PC-9 (cell line): ENCODE measurements around the gene NRP1. TPM values are rescaled to one million over a fixed set of nuclear protein-coding genes. Genes with fewer than 3 reads are reported as not detected.

Source experiments
- BruUV-seq: library from RNA; stranded (reverse); fragments of 400-500 nt; replicated peaks from 2 replicates; lab custom pipeline; 2021; lab: Mats Ljungman, UMichigan
- CTCF ChIA-PET: fragments of 300-600 bp; sonication (Branson Sonifier 250); formaldehyde crosslinking; loops from one replicate; lab custom pipeline; 2022; ENCODE audit warnings: antibody characterized with exemption; lab: Charles Lee
- POLR2A ChIA-PET: fragments of 300-600 bp; sonication (Branson Sonifier 250); formaldehyde crosslinking; loops from one replicate; lab custom pipeline; 2022; ENCODE audit warnings: antibody characterized with exemption; ENCODE audit not compliant: unreplicated experiment; lab: Charles Lee
- DNase-seq, 2 experiments: peaks; one replicate each; pipeline versions ENCODE4 v3.0.0 to v3.0.0-alpha.2; 2015 to 2022; ENCODE audit warnings: mixed read lengths in 1 of 2
- H2AFZ ChIP-seq: fragments of 200-600 bp; sonication (generic); 2 replicates; pipeline ENCODE4 v1.8.1; 2017; ENCODE audit warnings: antibody characterized with exemption
- H3F3A ChIP-seq: fragments of 200-600 bp; sonication (generic); 2 replicates; pipeline ENCODE4 v1.8.1; 2017; ENCODE audit warnings: antibody characterized with exemption, mild to moderate bottlenecking, low read depth; ENCODE audit not compliant: insufficient read depth
- H3K27ac ChIP-seq: fragments of 200-600 bp; sonication (generic); 2 replicates; pipeline ENCODE4 v1.6.1; 2016; ENCODE audit warnings: mixed run types
- H3K27me3 ChIP-seq: fragments of 200-600 bp; sonication (generic); 2 replicates; pipeline ENCODE4 v1.6.1; 2016; ENCODE audit warnings: low read depth, mixed run types; ENCODE audit not compliant: insufficient read depth
- H3K36me3 ChIP-seq: fragments of 200-600 bp; sonication (generic); 2 replicates; pipeline ENCODE4 v1.6.1; 2016; ENCODE audit warnings: low read depth, mixed run types
- H3K4me1 ChIP-seq: fragments of 200-600 bp; sonication (generic); replicated peaks from 2 replicates; pipeline ENCODE4 v1.6.1; 2016; ENCODE audit warnings: mixed run types; ENCODE audit not compliant: insufficient read depth
- H3K4me2 ChIP-seq: fragments of 200-600 bp; sonication (generic); 2 replicates; pipeline ENCODE4 v1.6.1; 2017; ENCODE audit warnings: mixed run types
- H3K4me3 ChIP-seq: fragments of 200-600 bp; sonication (generic); 2 replicates; pipeline ENCODE4 v1.6.1; 2016; ENCODE audit warnings: mixed run types
- H3K79me2 ChIP-seq: fragments of 200-600 bp; sonication (generic); 2 replicates; pipeline ENCODE4 v1.6.1; 2017; ENCODE audit warnings: low read depth, mixed run types
- H3K9me2 ChIP-seq: fragments of 200-600 bp; sonication (generic); 2 replicates; pipeline ENCODE4 v1.8.1; 2017; ENCODE audit warnings: mild to moderate bottlenecking; ENCODE audit not compliant: insufficient read depth
- H3K9me3 ChIP-seq: fragments of 200-600 bp; sonication (generic); 2 replicates; pipeline ENCODE4 v1.8.1; 2016; ENCODE audit warnings: low read depth; ENCODE audit not compliant: insufficient read depth
- H4K20me1 ChIP-seq: fragments of 200-600 bp; sonication (generic); 2 replicates; pipeline ENCODE4 v1.8.1; 2017; ENCODE audit not compliant: insufficient read depth
- EZH2 ChIP-seq: fragments of 200-600 bp; sonication (generic); IDR thresholded peaks from 2 replicates; pipeline ENCODE4 v1.8.0; 2017; ENCODE audit warnings: antibody characterized with exemption, low read depth
- intact Hi-C: fragments of 100-400 bp; cut with micrococcal nuclease; formaldehyde crosslinking; loops from one replicate; pipeline ENCODE4 v1.10.0; 2022; ENCODE audit not compliant: unreplicated experiment
- total RNA-seq: library from RNA; stranded (reverse); gene quantifications from 2 replicates; pipeline ENCODE4 v1.2.3, GENCODE V29; 2021
- TF ChIP-seq, protein P1 (sequence below): fragments of 200-600 bp; sonication (generic); conservative IDR thresholded peaks from 2 replicates; pipeline ENCODE4 v1.6.1; 2017; ENCODE audit warnings: mixed run types, antibody characterized with exemption, mild to moderate bottlenecking, moderate library complexity

The NRP1 gene
- total RNA-seq, 1 experiment from 2014 or later = 30.5 TPM

DNA sequence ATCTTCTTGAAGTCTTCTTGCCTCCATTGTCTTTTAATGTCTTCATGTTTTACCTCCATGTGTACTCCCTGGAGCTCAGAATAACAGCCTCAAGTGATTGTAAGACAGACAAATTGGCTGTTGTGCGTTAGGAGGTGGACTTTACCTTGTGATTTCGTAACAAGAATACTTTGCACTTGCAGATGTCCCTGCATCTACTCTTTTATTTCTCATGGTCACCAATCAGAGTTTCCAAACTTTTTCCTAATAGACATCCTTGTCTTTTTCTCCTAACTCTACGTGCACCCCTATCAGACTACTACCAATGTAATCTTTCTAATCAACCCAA is 172.3 kb downstream of the NRP1 start:
- DNase-seq = no peak
- Histone ChIP-seq H2AFZ (no peak overlapping the region), H3K9me3 (no peaks in the 10 kb centered on the region), H3F3A (no peaks in the 10 kb centered on the region), H4K20me1 (no peaks in the 10 kb centered on the region), H3K4me2 (no peak overlapping the region), H3K9me2 (no peaks in the 10 kb centered on the region), H3K36me3 (no peaks in the 10 kb centered on the region), H3K4me3 (no peak overlapping the region), H3K4me1 (peaks cover 3% of the 10 kb centered on the region), H3K27ac (no peak overlapping the region), H3K27me3 (no peaks in the 10 kb centered on the region), H3K79me2 (no peaks in the 10 kb centered on the region)
- intact Hi-C loops = no loop called here
- ChIA-PET POLR2A (no interaction called here), CTCF (no interaction called here)
- no TSS peak for BruUV-seq
- TF ChIP-seq, protein P1, sequence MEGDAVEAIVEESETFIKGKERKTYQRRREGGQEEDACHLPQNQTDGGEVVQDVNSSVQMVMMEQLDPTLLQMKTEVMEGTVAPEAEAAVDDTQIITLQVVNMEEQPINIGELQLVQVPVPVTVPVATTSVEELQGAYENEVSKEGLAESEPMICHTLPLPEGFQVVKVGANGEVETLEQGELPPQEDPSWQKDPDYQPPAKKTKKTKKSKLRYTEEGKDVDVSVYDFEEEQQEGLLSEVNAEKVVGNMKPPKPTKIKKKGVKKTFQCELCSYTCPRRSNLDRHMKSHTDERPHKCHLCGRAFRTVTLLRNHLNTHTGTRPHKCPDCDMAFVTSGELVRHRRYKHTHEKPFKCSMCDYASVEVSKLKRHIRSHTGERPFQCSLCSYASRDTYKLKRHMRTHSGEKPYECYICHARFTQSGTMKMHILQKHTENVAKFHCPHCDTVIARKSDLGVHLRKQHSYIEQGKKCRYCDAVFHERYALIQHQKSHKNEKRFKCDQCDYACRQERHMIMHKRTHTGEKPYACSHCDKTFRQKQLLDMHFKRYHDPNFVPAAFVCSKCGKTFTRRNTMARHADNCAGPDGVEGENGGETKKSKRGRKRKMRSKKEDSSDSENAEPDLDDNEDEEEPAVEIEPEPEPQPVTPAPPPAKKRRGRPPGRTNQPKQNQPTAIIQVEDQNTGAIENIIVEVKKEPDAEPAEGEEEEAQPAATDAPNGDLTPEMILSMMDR = no peak
- TF ChIP-seq EZH2 = no peak

DNA sequence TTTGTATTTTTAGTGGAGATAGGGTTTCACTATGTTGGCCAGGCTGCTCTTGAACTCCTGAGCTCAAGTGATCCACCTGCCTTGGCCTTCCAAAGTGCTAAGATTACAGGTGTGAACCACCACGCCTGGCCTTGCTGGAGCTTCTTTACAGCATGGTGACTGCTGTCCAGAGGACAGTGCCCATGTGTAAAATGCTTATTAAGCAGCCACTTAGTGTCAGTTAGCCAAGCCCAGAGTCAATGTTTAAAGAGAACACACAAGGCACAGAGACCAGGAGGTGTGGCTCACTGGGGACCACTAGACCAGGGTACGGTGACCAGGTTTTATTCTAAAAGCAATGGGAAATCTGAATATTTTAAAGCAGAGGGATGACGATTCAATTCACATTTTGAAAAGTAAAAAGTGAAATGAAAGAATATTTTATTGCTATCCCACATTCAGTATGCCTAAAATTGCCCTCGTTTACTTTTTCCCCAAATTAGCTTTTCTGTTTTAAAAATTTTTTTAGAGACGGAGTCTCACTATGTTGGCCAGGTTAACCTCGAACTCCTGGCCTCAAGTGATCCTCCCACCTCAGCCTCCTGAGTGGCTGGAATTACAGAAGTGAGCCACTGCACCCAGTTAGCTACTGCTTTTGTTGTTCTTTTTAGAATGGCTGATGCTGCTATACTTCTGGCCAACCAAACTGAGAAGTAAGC is 172.8 kb downstream of the NRP1 start:
- H3K4me3 ChIP-seq = no peak overlapping the region
- H3K27me3 ChIP-seq = no peaks in the 10 kb centered on the region
- H3F3A ChIP-seq = no peaks in the 10 kb centered on the region
- no peak overlapping the region for H3K4me2 ChIP-seq
- H3K79me2 ChIP-seq = no peaks in the 10 kb centered on the region
- H4K20me1 ChIP-seq = no peaks in the 10 kb centered on the region
- peaks cover 8% of the 10 kb centered on the region for H3K4me1 ChIP-seq
- ChIA-PET POLR2A (no interaction called here), CTCF (no interaction called here)
- no peak for TF ChIP-seq EZH2
- TF ChIP-seq, protein P1 = no peak
- DNase-seq = no peak
- H3K9me3 ChIP-seq = no peaks in the 10 kb centered on the region
- H3K9me2 ChIP-seq = no peaks in the 10 kb centered on the region
- BruUV-seq = no TSS peak
- H2AFZ ChIP-seq = no peak overlapping the region
- H3K27ac ChIP-seq = no peak overlapping the region
- no peaks in the 10 kb centered on the region for H3K36me3 ChIP-seq
- intact Hi-C loops = no loop called here

- Histone ChIP-seq H3K9me3 (no peaks in the 10 kb centered on the region), H3K4me2 (no peak overlapping the region), H3K27ac (no peak overlapping the region), H3K4me1 (peaks cover 24% of the 10 kb centered on the region), H2AFZ (no peak overlapping the region), H4K20me1 (no peaks in the 10 kb centered on the region), H3K79me2 (no peaks in the 10 kb centered on the region), H3K4me3 (no peak overlapping the region), H3K9me2 (no peaks in the 10 kb centered on the region), H3K27me3 (no peaks in the 10 kb centered on the region), H3F3A (peaks cover 6% of the 10 kb centered on the region; the same call in 1 of the 2 replicates), H3K36me3 (no peaks in the 10 kb centered on the region)
- TF ChIP-seq, protein P1 = no peak
- no peak for TF ChIP-seq EZH2
- DNase-seq = no peak
- ChIA-PET CTCF (no interaction called here), POLR2A (no interaction called here)
- BruUV-seq = no TSS peak
- intact Hi-C loops = no loop called here
These were observed 174.3 kb downstream of the NRP1 start for GRCh38 chr10:33160151-33160550.
